ENCODE measurements around the gene RECQL. TPM values are rescaled to one million over a fixed set of nuclear protein-coding genes. Genes with fewer than 3 reads are reported as not detected.
A peak's percentile ranks its signal among the peaks of the same experiment; 100 is the strongest.
"Not testable (repeated sequence)": the region's sequence is repeated elsewhere in the genome, so short reads cannot be mapped to it uniquely, and the experiment has no call there.

Gene RECQL
- total and polyA plus RNA-seq, 8 donors: 32.1 to 42.1 (median 35.2) TPM

DNA sequence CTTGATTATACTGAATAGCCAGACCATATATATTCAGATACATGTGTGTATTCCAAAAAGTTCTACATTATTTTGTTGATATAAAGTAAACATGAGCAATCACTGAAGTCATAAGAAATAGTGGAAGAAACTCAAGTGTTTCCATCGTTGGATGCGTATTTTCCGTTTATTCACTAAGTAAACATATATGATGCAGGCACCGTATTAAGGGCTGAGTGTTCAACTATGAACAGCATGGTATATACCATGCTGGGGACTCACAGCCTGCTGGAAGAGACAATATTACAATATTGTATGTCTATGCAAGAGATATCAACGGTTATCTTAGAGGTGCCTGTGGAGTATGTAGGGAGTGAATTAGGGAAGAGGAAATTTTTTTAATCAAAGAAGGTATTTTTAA is 62.8 kb downstream of the RECQL start:
- TF ChIP-seq, protein P1, sequence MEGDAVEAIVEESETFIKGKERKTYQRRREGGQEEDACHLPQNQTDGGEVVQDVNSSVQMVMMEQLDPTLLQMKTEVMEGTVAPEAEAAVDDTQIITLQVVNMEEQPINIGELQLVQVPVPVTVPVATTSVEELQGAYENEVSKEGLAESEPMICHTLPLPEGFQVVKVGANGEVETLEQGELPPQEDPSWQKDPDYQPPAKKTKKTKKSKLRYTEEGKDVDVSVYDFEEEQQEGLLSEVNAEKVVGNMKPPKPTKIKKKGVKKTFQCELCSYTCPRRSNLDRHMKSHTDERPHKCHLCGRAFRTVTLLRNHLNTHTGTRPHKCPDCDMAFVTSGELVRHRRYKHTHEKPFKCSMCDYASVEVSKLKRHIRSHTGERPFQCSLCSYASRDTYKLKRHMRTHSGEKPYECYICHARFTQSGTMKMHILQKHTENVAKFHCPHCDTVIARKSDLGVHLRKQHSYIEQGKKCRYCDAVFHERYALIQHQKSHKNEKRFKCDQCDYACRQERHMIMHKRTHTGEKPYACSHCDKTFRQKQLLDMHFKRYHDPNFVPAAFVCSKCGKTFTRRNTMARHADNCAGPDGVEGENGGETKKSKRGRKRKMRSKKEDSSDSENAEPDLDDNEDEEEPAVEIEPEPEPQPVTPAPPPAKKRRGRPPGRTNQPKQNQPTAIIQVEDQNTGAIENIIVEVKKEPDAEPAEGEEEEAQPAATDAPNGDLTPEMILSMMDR (IDR thresholded peaks at IDR 0.05): no peak
- Histone ChIP-seq H3K27me3 (no peaks in the 10 kb centered on the region), H3K9me3 (no peaks in the 10 kb centered on the region), H3K4me1 (peaks cover 4 to 29% of the 10 kb centered on the region in 2 donors), H3K4me3 (peak overlapping the region; percentile 62 to 70), H3K36me3 (peaks cover 0 to 22% of the 10 kb centered on the region in 2 donors), H3K27ac (peak overlapping the region in 1 of 2 donors; percentile 88)
- intact Hi-C loops (cut with DNase I): no loop called here
- DNase-seq: no peak
- no peak for ATAC-seq

- no peaks in the 10 kb centered on the region for H3K27me3 ChIP-seq
- H3K27ac ChIP-seq: no peak overlapping the region
- ATAC-seq: no peak
- H3K9me3 ChIP-seq: no peaks in the 10 kb centered on the region
- intact Hi-C loops (cut with DNase I): no loop called here
- no peak for DNase-seq
- no peaks in the 10 kb centered on the region for H3K36me3 ChIP-seq
- H3K4me1 ChIP-seq: peaks cover 3 to 18% of the 10 kb centered on the region in 2 donors
- no peak overlapping the region for H3K4me3 ChIP-seq
- TF ChIP-seq, protein P1 (IDR thresholded peaks at IDR 0.05): no peak
Observed at GRCh38 chr12:21434699-21435098, 66.7 kb downstream of the RECQL start.

GRCh38 chr12:21433525-21433924 is 67.9 kb downstream of the RECQL start:
- TF ChIP-seq, protein P1 (IDR thresholded peaks at IDR 0.05): no peak
- H3K4me3 ChIP-seq: no peak overlapping the region
- ATAC-seq (no peak), DNase-seq (no peak)
- H3K36me3 ChIP-seq: no peaks in the 10 kb centered on the region
- H3K4me1 ChIP-seq: peaks cover 0 to 9% of the 10 kb centered on the region in 2 donors
- no peaks in the 10 kb centered on the region for H3K27me3 ChIP-seq
- intact Hi-C loops (cut with DNase I): no loop called here
- no peaks in the 10 kb centered on the region for H3K9me3 ChIP-seq
- no peak overlapping the region for H3K27ac ChIP-seq

DNA sequence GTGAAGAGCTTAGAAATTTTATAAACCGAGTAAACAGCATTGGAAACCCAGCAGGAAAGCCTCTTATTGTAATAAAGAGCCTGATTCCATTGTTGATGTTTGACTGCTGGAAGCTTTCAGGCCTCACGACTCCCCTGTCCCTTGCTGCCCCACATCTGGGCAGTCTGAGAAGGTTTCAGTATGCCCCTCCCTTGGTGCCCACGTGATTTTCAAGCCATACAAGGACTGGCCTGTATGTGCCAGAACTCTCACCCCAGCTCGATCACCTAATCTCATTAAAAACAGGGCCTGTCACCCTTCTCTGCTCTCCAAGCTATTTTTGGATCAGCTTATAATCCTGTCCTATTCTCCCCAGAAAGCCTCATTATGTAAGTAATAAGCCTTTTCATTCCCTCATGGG is 71.4 kb downstream of the RECQL start:
- H3K27ac ChIP-seq: no peak overlapping the region
- intact Hi-C loops (cut with DNase I): no loop called here
- H3K4me3 ChIP-seq: no peak overlapping the region
- DNase-seq (no peak), ATAC-seq (no peak)
- no peaks in the 10 kb centered on the region for H3K27me3 ChIP-seq
- H3K36me3 ChIP-seq: no peaks in the 10 kb centered on the region
- TF ChIP-seq, protein P1 (IDR thresholded peaks at IDR 0.05): no peak
- H3K4me1 ChIP-seq: no peaks in the 10 kb centered on the region
- H3K9me3 ChIP-seq: no peaks in the 10 kb centered on the region

DNA sequence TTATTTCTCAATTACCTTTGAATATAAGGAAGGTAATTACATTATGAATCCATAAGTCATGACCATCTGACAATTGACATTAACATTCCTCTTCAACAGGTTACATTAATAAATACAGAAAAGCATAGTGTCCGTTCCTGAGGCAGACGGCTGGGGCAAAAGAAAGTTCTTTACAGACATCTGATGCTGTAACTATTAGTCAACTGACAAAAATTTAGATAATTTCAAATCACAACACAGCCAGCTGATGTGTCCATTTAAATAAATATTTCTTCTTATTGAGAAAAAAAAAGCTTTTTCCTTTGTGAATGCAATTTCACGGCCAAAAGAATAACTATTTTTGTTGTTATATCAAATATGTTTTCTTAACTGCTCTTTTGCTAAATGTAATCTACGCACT is 73.2 kb downstream of the RECQL start:
- Histone ChIP-seq H3K27me3 (no peaks in the 10 kb centered on the region), H3K9me3 (no peaks in the 10 kb centered on the region), H3K36me3 (no peaks in the 10 kb centered on the region), H3K27ac (no peak overlapping the region), H3K4me3 (no peak overlapping the region), H3K4me1 (no peaks in the 10 kb centered on the region)
- no peak for DNase-seq
- ATAC-seq: no peak
- TF ChIP-seq, protein P1 (IDR thresholded peaks at IDR 0.05): no peak
- intact Hi-C loops (cut with DNase I): no loop called here

DNA sequence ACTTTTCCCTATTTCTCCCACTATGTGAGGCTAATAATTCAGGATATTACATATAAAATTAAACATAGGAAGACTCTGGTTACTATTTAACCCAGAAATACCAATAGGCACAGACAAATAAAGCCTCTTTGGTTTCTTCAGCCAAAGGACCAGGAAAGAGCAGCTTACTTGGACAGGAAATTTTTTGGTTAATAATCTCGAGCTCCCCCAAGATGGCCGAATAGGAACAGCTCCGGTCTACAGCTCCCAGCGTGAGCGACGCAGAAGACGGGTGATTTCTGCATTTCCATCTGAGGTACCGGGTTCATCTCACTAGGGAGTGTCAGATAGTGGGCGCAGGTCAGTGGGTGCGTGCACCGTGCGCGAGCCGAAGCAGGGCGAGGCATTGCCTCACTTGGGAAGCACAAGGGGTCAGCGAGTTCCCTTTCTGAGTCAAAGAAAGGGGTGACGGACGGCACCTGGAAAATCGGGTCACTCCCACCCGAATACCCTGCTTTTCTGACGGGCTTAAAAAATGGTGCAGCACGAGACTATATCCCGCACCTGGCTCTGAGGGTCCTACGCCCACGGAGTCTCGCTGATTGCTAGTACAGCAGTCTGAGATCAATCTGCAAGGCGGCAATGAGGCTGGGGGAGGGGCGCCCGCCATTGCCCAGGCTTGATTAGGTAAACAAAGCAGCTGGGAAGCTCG is 82.3 kb downstream of the RECQL start:
- H3K36me3 ChIP-seq; H3K4me3 ChIP-seq; H3K27ac ChIP-seq; H3K4me1 ChIP-seq; H3K27me3 ChIP-seq; H3K9me3 ChIP-seq; ATAC-seq; intact Hi-C loops (cut with DNase I): not testable (repeated sequence)
- peak in 1 of 4 donors; percentile 12 for DNase-seq

Data from left lung (tissue), 10 donors.